Left lobe of liver (tissue), 2 donors: ENCODE measurements around the gene TMEM178B. TPM values are rescaled to one million over a fixed set of nuclear protein-coding genes. Genes with fewer than 3 reads are reported as not detected.

Experiments
- ATAC-seq: fragments of 200-7000 bp; cut with Tn5 transposase; one replicate; pipeline ENCODE4 v1.9.1; 2020; ENCODE audit warnings: mild to moderate bottlenecking, moderate library complexity
- DNase-seq: peaks from one replicate; pipeline ENCODE4 v3.0.0-alpha.2; 2020; ENCODE audit warnings: low spot score
- total RNA-seq: library from RNA; stranded (reverse); gene quantifications from one replicate; pipeline ENCODE4 v1.2.1, GENCODE V29; 2021
- donor health status: DM: no; HTN: no; CAD: no; lungs with moderate emphysema.
- donor health status: DM: no; HTN: yes; CAD: no.

TMEM178B gene
- total RNA-seq, 1 donor from 2014 or later: not detected

GRCh38 chr7:141497391-141497790, 423.5 kb downstream of the TMEM178B start:
- DNase-seq (no peak), ATAC-seq (no peak)

DNA sequence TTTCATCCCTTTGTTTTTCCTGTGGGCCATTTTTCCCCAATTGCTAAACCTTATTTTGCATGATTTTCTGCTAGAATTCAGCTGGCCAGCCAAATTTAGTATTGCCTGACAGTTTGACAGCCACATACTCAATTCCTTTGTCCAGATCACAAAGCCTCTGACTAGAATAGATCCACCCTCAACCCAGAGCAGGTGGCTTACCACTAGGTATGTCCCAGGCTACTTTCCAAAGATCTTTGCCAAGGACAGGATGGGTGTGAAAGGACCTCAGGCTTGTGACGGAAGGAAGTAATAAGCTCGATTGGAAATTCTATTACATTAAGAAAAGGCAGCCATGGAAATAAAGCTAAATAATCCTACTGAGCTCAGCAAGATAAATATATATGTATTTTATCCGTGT, 426.7 kb downstream of the TMEM178B start:
- ATAC-seq: no peak
- no peak for DNase-seq

DNA sequence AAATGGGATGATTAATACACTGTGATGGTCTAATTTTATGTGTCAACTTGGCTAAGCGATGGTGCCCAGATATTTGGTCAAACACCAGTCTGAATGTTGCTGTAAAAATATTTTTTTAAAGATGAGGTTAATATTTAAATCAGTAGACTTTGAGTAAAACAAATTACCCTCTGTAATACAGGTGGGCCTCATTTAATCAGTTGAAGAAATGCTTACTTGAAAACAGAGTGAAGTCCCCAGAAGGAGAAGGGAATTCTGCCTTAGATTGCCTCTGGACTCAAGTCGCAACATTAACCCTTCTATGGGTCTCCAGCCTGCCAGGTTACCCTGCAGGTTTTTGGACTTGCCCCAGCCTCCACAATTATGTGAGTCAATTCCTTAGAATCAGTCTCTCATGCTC, 427.6 kb downstream of the TMEM178B start:
- DNase-seq (no peak), ATAC-seq (no peak)

GRCh38 chr7:141511316-141511675, 437.4 kb downstream of the TMEM178B start:
- no peak for ATAC-seq
- no peak for DNase-seq

- DNase-seq (no peak), ATAC-seq (peak; percentile 25)
Measured at GRCh38 chr7:141511676-141512396, 438.0 kb downstream of the TMEM178B start.

DNA sequence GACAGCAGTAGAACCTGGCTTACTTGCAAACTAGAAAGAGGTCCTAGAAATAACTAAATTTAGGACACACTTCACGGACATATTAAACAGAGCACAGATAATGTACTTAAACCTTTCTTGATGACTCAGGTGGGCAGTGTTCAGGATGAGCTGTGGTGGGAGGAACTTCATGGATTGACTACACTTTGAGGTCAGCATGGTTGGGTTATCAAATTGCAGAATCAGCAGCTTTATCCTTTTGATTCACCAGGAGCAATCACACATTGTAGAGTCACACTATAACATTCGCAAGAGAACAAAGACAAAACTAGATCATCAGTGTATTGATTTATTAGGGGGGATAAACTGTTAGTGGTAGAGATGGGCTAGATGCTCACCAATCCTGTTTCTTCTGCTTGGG, 438.7 kb downstream of the TMEM178B start:
- ATAC-seq (no peak), DNase-seq (no peak)

DNA sequence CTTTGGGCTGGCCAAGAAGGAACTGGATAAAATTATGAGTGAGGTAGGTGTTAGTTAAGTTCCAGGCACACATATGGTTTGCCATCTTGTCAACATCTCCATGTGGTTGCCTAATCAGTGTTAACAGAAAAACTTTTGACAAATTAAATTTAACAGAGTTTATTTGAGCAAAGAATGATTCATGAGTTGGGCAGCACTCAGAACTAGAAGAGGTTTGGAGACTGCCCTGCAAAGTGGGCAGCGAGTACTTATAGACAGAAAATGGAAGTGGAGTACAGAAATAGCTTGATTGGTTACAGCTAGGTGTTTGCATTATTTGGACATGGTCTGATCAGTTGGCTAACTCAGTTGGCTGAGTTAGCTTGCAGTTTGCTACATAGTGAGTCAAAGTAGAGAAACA, 439.9 kb downstream of the TMEM178B start:
- no peak for DNase-seq
- no peak for ATAC-seq

DNA sequence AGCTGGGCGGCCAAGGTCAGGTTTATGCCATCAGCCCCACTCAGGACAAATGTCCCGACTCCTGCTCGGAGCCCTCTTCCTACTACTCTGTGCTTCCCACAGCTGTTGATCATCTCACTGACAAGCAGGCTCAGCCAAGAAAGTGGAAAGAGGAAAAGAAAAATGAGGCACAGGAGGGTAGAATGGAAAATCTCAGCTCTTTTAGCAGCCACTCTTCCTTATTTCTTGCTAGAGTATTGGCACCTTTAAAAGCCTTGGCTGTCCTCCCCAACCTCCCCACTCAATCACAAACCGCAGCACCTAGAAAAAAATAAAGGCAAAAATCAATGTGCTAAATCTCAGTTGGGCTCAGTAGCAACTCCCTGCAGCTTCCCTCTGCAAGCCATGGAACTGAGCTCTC, 442.1 kb downstream of the TMEM178B start:
- ATAC-seq: no peak
- DNase-seq: no peak

GRCh38 chr7:141519623-141520022, 445.8 kb downstream of the TMEM178B start:
- DNase-seq (no peak), ATAC-seq (no peak)

GRCh38 chr7:141522657-141523342, 448.9 kb downstream of the TMEM178B start:
- DNase-seq: no peak
- ATAC-seq: no peak

GRCh38 chr7:141525973-141526514, 452.2 kb downstream of the TMEM178B start:
- DNase-seq (no peak), ATAC-seq (no peak)

- ATAC-seq: no peak
- DNase-seq: no peak
Measured at GRCh38 chr7:141527076-141527475, 453.2 kb downstream of the TMEM178B start.

DNA sequence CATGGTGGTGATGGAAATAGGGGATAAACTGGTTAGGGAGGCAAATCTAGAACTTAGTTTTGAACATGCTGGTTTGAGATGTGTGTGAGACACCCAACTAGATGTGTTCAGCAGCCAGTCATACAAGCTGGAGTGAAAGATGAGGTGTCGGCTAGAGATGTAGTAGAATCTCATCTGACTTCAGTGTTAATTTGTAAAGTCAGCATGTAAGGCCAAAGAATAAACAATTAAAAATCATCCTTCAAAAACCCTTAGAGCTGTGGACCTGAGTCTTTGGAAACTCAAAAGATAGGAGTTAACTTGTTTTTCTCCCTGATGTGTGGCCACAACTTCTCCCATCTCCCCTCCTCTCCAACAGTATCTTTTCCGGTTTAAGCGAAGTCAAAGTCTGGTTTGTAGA, 454.5 kb downstream of the TMEM178B start:
- no peak for DNase-seq
- ATAC-seq: no peak

Other genes with a start within 250 kb of the TMEM178B start
- gene BRAF, start 149.1 kb upstream of the TMEM178B start, total RNA-seq: 9.0 TPM
- 33.2 TPM for gene MRPS33, start 59.1 kb upstream of the TMEM178B start, total RNA-seq